Upper lobe of left lung (tissue), 4 donors: ENCODE results near the gene GAK.

Source experiments
- CTCF ChIP-seq, 6 experiments: fragments of 450-650 bp in 4 of 6; fragments of 200-600 bp in 2 of 6; sonication (generic) in 2 of 6; IDR thresholded peaks; one replicate each; pipeline ENCODE4 v1.5.1; 2016 to 2019; ENCODE audit warnings: antibody characterized with exemption in 6 of 6
- EP300 ChIP-seq, 4 donors: sonication (generic); formaldehyde crosslinking; IDR thresholded peaks; one replicate each; pipeline ENCODE4 v1.5.1; 2017; ENCODE audit warnings: antibody characterized with exemption in 4 of 4, control low read depth in 2 of 4
- POLR2A ChIP-seq, 4 donors: fragments of 450-650 bp; IDR thresholded peaks; one replicate each; pipeline ENCODE4 v1.5.1; 2016 to 2017; ENCODE audit warnings: antibody characterized with exemption in 4 of 4, mild to moderate bottlenecking in 2 of 4

- no peak for TF ChIP-seq CTCF (IDR thresholded peaks at IDR 0.05)
- TF ChIP-seq EP300 (IDR thresholded peaks at IDR 0.05), result no peak
- TF ChIP-seq POLR2A (IDR thresholded peaks at IDR 0.05), result no peak
Measured at GRCh38 chr4:851701-852430, 80.2 kb downstream of the GAK start.
